EH (cell line): ENCODE measurements around the gene PAX8.

Experiments
- DNase-seq: peaks from one replicate; pipeline ENCODE4 v3.0.0-alpha.2; 2015; ENCODE audit warnings: low read depth

The PAX8 gene

GRCh38 chr2:113202305-113203216 lies 76.2 kb downstream of the PAX8 start:
- DNase-seq, result no peak

- DNase-seq, result no peak
Measured at GRCh38 chr2:113201496-113202304, 77.0 kb downstream of the PAX8 start.

- no peak for DNase-seq
Measured at GRCh38 chr2:113200736-113201490, 77.8 kb downstream of the PAX8 start.

GRCh38 chr2:113200236-113200635 lies 78.5 kb downstream of the PAX8 start:
- DNase-seq, result no peak

- DNase-seq, result peak; percentile 69
Measured at GRCh38 chr2:113198790-113199612, 79.7 kb downstream of the PAX8 start.

- DNase-seq, result no peak
Measured at GRCh38 chr2:113198048-113198789, 80.5 kb downstream of the PAX8 start.

- no peak for DNase-seq
Measured at GRCh38 chr2:113197347-113198047, 81.2 kb downstream of the PAX8 start.

GRCh38 chr2:113196839-113197238 lies 81.9 kb downstream of the PAX8 start:
- DNase-seq, result no peak

GRCh38 chr2:113195923-113196501 lies 82.7 kb downstream of the PAX8 start:
- DNase-seq, result no peak

GRCh38 chr2:113192459-113193100 lies 86.1 kb downstream of the PAX8 start:
- no peak for DNase-seq

- DNase-seq, result no peak
Measured at GRCh38 chr2:113190871-113191270, 87.8 kb downstream of the PAX8 start.

GRCh38 chr2:113187771-113188170 lies 91.0 kb downstream of the PAX8 start:
- DNase-seq, result no peak

- no peak for DNase-seq
Measured at GRCh38 chr2:113186433-113186796, 92.3 kb downstream of the PAX8 start.

- peak; percentile 36 for DNase-seq
Measured at GRCh38 chr2:113185664-113186432, 92.9 kb downstream of the PAX8 start.

- DNase-seq, result no peak
Measured at GRCh38 chr2:113184531-113185230, 94.0 kb downstream of the PAX8 start.

- DNase-seq, result no peak
Measured at GRCh38 chr2:113183703-113184102, 95.0 kb downstream of the PAX8 start.

GRCh38 chr2:113183264-113183663 lies 95.5 kb downstream of the PAX8 start:
- no peak for DNase-seq
